HepG2 (cell line): Measurements from ENCODE around the gene UVSSA. TPM values are rescaled to one million over a fixed set of nuclear protein-coding genes. Genes with fewer than 3 reads are reported as not detected.

ENCODE experiments used
- ADNP ChIP-seq: sonication (generic); formaldehyde crosslinking; IDR thresholded peaks from 2 replicates; pipeline ENCODE4 v1.4.0; 2020; ENCODE audit warnings: missing genetic modification reagents
- CAMTA2 ChIP-seq: sonication (generic); formaldehyde crosslinking; IDR thresholded peaks from 2 replicates; pipeline ENCODE4 v1.4.0; 2020; ENCODE audit warnings: mild to moderate bottlenecking, missing genetic modification reagents, borderline replicate concordance
- CBX2 ChIP-seq, 2 experiments: fragments of 200-600 bp in 1 of 2; sonication (generic); formaldehyde crosslinking in 1 of 2; IDR thresholded peaks; 2 replicates each; pipeline versions ENCODE4 v1.7.0 to v1.8.1; 2018 to 2022; ENCODE audit warnings: low read depth in 2 of 2, low read length in 1 of 2, mild to moderate bottlenecking in 1 of 2, missing genetic modification reagents in 1 of 2
- ETS1 ChIP-seq: sonication (generic); formaldehyde crosslinking; IDR thresholded peaks from 2 replicates; pipeline ENCODE4 v1.4.0; 2020; ENCODE audit warnings: missing genetic modification reagents
- FOSL2 ChIP-seq: sonication (generic); formaldehyde crosslinking; IDR thresholded peaks from 2 replicates; pipeline ENCODE4 v1.4.0; 2020; ENCODE audit warnings: missing genetic modification reagents
- KDM5A ChIP-seq: fragments of 200-600 bp; sonication (generic); IDR thresholded peaks from 2 replicates; pipeline ENCODE4 v1.7.0; 2018; ENCODE audit warnings: antibody characterized with exemption, mild to moderate bottlenecking, low read length, borderline replicate concordance
- MLLT10 ChIP-seq: sonication (generic); formaldehyde crosslinking; IDR thresholded peaks from 2 replicates; pipeline ENCODE4 v1.4.0; 2020; ENCODE audit warnings: missing genetic modification reagents
- NCOA2 ChIP-seq: sonication (generic); formaldehyde crosslinking; IDR thresholded peaks from 2 replicates; pipeline ENCODE4 v1.8.0; 2022; ENCODE audit warnings: inconsistent platforms
- PTBP1 ChIP-seq: fragments of 200-400 bp; formaldehyde crosslinking; IDR thresholded peaks from 2 replicates; pipeline ENCODE4 v1.6.1; 2018; ENCODE audit warnings: low read length, low read depth; ENCODE audit not compliant: poor library complexity, severe bottlenecking
- SIX1 ChIP-seq: sonication (generic); formaldehyde crosslinking; IDR thresholded peaks from 2 replicates; pipeline ENCODE4 v1.4.0; 2020; ENCODE audit warnings: missing genetic modification reagents, borderline replicate concordance
- STAG1 ChIP-seq: sonication (generic); formaldehyde crosslinking; IDR thresholded peaks from 2 replicates; pipeline ENCODE4 v1.4.0; 2020; ENCODE audit warnings: missing genetic modification reagents
- TMF1 ChIP-seq: sonication (generic); formaldehyde crosslinking; IDR thresholded peaks from 2 replicates; pipeline ENCODE4 v1.8.1; 2022; ENCODE audit warnings: low read depth, missing genetic modification reagents
- ZNF138 ChIP-seq: sonication (generic); formaldehyde crosslinking; IDR thresholded peaks from 2 replicates; pipeline ENCODE4 v1.5.0; 2020; ENCODE audit warnings: mild to moderate bottlenecking, low read depth, missing genetic modification reagents
- ZNF280B ChIP-seq: sonication (generic); formaldehyde crosslinking; IDR thresholded peaks from 2 replicates; pipeline ENCODE4 v1.5.0; 2020; ENCODE audit warnings: missing genetic modification reagents, mild to moderate bottlenecking, borderline replicate concordance
- ZNF333 ChIP-seq: sonication (generic); formaldehyde crosslinking; IDR thresholded peaks from 2 replicates; pipeline ENCODE4 v1.4.0; 2020; ENCODE audit warnings: mild to moderate bottlenecking, missing genetic modification reagents, borderline replicate concordance
- ZNF501 ChIP-seq: sonication (generic); formaldehyde crosslinking; IDR thresholded peaks from 2 replicates; pipeline ENCODE4 v1.5.1; 2020; ENCODE audit warnings: mild to moderate bottlenecking, moderate library complexity, missing genetic modification reagents
- ZNF569 ChIP-seq: sonication (generic); formaldehyde crosslinking; IDR thresholded peaks from 2 replicates; pipeline ENCODE4 v1.5.0; 2020; ENCODE audit warnings: mild to moderate bottlenecking, missing genetic modification reagents, moderate library complexity, borderline replicate concordance
- ZNF709 ChIP-seq: sonication (generic); formaldehyde crosslinking; IDR thresholded peaks from 2 replicates; pipeline ENCODE4 v1.5.0; 2020; ENCODE audit warnings: mild to moderate bottlenecking, missing genetic modification reagents
- polyA plus RNA-seq, 8 experiments: library from polyadenylated mRNA; depleted of rRNA in 3 of 8; stranded (reverse) in 7 of 8; unstranded in 1 of 8; fragments of >200 nt; fragmentation: Illumina TruSeq in 4 of 8; extraction: Trizol in 4 of 8; gene quantifications; 2 replicates each; pipeline versions ENCODE4 v1.2.1 to v1.2.3, GENCODE V29; 2011 to 2016; ENCODE audit warnings: low read depth in 4 of 8, missing spikeins in 1 of 8, mixed read lengths in 1 of 8; ENCODE audit not compliant: insufficient read depth in 1 of 8
- total RNA-seq, 5 experiments: library from RNA; depleted of rRNA; stranded (reverse); fragments of >200 nt; fragmentation: Illumina TruSeq; extraction: Trizol; gene quantifications; 2 replicates each; pipeline ENCODE4 v1.2.3, GENCODE V29; 2016; ENCODE audit warnings: low read depth in 1 of 5
- TF ChIP-seq, protein P1 (sequence below): sonication (generic); formaldehyde crosslinking; IDR thresholded peaks from 2 replicates; pipeline ENCODE4 v1.4.0; 2020; ENCODE audit warnings: mild to moderate bottlenecking, missing genetic modification reagents, borderline replicate concordance
- TF ChIP-seq, protein P2 (sequence below): sonication (generic); formaldehyde crosslinking; IDR thresholded peaks from 2 replicates; pipeline ENCODE4 v1.4.0; 2020; ENCODE audit warnings: mild to moderate bottlenecking, missing genetic modification reagents

UVSSA gene
- total and polyA plus RNA-seq, 2 of the 13 experiments (the other 11 are each of a cell fraction or from before 2014, with no cell fraction given), result 4.6 to 8.4 TPM

DNA sequence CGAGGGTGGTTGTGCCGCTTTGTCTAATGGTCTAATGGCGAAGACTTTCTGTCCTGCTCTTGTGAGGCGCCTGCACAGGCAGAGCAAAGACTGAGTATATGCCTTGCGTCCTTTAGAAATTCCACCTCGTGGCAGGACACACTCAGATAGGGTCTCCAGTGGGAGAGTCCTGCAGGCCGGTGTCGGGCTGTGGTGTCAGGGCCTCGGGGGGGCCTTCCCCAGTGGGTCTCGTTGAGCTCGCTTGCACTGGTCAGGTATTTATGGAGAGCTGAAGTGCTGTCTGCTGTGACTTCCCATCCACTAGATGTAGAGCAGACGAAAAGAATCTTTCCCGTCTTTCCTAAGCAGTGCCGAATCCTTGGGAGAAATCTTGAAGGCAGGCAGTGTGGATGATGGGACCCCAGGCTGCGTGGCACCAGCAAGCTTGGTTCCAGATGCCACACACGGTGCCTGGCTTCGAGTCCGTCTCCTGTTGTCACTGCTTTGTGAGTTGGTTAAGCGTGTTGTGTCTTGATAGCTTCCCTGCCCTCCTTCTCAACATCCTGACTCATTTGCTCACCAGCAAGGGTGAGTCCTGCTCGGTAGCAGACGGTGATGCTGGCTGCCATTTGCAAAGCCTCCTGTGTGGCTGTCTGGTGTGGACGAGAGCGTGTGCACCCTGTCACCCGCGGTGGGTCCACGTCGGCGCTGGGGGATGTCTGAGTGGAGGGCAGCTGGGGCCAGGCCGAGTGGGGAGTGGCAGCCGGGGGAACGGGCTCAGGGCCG, 36.8 kb upstream of the UVSSA start (continued):
- TF ChIP-seq, protein P1, sequence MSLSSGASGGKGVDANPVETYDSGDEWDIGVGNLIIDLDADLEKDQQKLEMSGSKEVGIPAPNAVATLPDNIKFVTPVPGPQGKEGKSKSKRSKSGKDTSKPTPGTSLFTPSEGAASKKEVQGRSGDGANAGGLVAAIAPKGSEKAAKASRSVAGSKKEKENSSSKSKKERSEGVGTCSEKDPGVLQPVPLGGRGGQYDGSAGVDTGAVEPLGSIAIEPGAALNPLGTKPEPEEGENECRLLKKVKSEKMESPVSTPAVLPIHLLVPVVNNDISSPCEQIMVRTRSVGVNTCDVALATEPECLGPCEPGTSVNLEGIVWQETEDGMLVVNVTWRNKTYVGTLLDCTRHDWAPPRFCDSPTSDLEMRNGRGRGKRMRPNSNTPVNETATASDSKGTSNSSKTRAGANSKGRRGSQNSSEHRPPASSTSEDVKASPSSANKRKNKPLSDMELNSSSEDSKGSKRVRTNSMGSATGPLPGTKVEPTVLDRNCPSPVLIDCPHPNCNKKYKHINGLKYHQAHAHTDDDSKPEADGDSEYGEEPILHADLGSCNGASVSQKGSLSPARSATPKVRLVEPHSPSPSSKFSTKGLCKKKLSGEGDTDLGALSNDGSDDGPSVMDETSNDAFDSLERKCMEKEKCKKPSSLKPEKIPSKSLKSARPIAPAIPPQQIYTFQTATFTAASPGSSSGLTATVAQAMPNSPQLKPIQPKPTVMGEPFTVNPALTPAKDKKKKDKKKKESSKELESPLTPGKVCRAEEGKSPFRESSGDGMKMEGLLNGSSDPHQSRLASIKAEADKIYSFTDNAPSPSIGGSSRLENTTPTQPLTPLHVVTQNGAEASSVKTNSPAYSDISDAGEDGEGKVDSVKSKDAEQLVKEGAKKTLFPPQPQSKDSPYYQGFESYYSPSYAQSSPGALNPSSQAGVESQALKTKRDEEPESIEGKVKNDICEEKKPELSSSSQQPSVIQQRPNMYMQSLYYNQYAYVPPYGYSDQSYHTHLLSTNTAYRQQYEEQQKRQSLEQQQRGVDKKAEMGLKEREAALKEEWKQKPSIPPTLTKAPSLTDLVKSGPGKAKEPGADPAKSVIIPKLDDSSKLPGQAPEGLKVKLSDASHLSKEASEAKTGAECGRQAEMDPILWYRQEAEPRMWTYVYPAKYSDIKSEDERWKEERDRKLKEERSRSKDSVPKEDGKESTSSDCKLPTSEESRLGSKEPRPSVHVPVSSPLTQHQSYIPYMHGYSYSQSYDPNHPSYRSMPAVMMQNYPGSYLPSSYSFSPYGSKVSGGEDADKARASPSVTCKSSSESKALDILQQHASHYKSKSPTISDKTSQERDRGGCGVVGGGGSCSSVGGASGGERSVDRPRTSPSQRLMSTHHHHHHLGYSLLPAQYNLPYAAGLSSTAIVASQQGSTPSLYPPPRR (CRISPR knock-in tag), result no peak
- TF ChIP-seq SIX1 (no peak), ZNF569 (no peak), ADNP (CRISPR knock-in tag) (no peak), ZNF333 (CRISPR knock-in tag) (0 out of 2 replicates have a peak, but pooled peaks have one; percentile 4), ZNF138 (CRISPR knock-in tag) (0 out of 2 replicates have a peak, but pooled peaks have one; percentile 1), CBX2 (IDR thresholded peaks at IDR 0.05; ENCODE audit: low read depth, low read length) (no peak), CBX2 (CRISPR knock-in tag; IDR thresholded peaks at IDR 0.05; ENCODE audit: low read depth) (no peak), ZNF501 (CRISPR knock-in tag) (no peak), ETS1 (no peak), CAMTA2 (no peak), PTBP1 (no peak), KDM5A (no peak), NCOA2 (no peak), FOSL2 (CRISPR knock-in tag) (no peak), ZNF709 (CRISPR knock-in tag) (no peak), STAG1 (CRISPR knock-in tag) (no peak), MLLT10 (no peak), ZNF280B (CRISPR knock-in tag) (no peak), TMF1 (no peak)
- TF ChIP-seq, protein P2, sequence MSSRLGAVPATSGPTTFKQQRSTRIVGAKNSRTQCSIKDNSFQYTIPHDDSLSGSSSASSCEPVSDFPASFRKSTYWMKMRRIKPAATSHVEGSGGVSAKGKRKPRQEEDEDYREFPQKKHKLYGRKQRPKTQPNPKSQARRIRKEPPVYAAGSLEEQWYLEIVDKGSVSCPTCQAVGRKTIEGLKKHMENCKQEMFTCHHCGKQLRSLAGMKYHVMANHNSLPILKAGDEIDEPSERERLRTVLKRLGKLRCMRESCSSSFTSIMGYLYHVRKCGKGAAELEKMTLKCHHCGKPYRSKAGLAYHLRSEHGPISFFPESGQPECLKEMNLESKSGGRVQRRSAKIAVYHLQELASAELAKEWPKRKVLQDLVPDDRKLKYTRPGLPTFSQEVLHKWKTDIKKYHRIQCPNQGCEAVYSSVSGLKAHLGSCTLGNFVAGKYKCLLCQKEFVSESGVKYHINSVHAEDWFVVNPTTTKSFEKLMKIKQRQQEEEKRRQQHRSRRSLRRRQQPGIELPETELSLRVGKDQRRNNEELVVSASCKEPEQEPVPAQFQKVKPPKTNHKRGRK, result no peak
